22Rv1 (cell line): ENCODE data around the gene OR8J3.
"Not testable (repeated sequence)": the region's sequence is repeated elsewhere in the genome, so short reads cannot be mapped to it uniquely, and the experiment has no call there.

Experiments
- H3K27ac ChIP-seq: fragments of 450-650 bp; 2 replicates; pipeline ENCODE4 v1.5.1; 2017
- ZFX ChIP-seq: fragments of 450-650 bp; IDR thresholded peaks from 2 replicates; pipeline ENCODE4 v1.6.1; 2017; ENCODE audit warnings: antibody characterized with exemption, borderline replicate concordance
- TF ChIP-seq, protein P1 (sequence below): fragments of 450-650 bp; IDR thresholded peaks from 2 replicates; pipeline ENCODE4 v1.5.1; 2017; ENCODE audit warnings: mild to moderate bottlenecking

OR8J3 gene

DNA sequence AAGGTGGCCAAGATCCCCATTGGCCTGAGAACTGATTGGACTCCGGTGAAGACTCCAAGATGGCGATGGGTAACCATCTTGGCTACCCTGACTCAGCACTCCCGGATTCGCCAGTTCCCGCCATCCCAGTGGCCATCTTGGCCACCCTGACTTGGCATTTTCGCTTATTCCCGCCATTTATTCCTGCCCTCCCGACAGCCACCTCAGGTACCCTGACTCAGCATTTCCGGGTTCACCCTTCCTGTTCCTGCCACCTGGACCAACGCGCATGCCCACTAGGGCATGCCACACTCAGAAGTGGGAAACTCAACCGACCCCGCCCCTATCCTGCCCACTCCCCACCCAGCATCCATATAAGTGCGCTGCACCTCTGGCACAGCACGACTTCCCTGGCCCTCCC lies 12.3 kb upstream of the OR8J3 start:
- H3K27ac ChIP-seq: no peak overlapping the region
- TF ChIP-seq, protein P1, sequence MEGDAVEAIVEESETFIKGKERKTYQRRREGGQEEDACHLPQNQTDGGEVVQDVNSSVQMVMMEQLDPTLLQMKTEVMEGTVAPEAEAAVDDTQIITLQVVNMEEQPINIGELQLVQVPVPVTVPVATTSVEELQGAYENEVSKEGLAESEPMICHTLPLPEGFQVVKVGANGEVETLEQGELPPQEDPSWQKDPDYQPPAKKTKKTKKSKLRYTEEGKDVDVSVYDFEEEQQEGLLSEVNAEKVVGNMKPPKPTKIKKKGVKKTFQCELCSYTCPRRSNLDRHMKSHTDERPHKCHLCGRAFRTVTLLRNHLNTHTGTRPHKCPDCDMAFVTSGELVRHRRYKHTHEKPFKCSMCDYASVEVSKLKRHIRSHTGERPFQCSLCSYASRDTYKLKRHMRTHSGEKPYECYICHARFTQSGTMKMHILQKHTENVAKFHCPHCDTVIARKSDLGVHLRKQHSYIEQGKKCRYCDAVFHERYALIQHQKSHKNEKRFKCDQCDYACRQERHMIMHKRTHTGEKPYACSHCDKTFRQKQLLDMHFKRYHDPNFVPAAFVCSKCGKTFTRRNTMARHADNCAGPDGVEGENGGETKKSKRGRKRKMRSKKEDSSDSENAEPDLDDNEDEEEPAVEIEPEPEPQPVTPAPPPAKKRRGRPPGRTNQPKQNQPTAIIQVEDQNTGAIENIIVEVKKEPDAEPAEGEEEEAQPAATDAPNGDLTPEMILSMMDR: no peak
- no peak for TF ChIP-seq ZFX

DNA sequence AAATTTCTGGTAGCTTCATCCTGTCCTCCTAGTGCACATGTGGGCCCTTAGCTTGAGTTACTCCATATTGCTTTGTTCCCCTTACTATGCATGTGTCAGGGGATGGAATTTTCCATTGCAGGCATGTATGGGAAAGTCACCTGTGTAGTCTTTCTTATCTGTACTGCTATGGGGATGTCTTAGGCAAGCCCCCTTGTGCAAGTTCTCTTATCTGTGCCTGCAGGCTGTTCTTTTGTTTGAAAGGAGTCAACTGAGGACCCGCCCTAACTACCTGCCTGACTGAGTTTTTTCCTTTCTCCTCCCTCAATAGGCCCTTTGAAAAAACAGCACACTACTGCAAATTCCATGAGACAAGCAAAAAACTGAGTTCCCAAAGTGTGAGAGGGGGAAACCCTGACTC lies 11.4 kb upstream of the OR8J3 start:
- H3K27ac ChIP-seq: no peak overlapping the region
- TF ChIP-seq, protein P1: no peak
- no peak for TF ChIP-seq ZFX

DNA sequence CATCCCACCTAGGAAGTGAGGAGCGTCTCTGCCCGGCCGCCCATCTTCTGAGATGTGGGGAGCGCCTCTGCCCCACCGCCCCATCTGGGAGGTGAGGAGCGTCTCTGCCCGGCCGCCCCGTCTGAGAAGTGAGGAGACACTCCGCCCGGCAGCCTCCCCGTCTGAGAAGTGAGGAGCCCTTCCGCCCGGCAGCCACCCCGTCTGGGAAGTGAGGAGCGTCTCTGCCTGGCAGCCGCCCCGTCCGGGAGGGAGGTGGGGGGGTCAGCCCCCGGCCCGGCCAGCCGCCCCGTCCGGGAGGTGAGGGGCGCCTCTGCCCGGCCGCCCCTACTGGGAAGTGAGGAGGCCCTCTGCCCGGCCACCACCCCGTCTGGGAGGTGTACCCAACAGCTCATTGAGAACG lies 3.7 kb upstream of the OR8J3 start:
- not testable (repeated sequence) for H3K27ac ChIP-seq

DNA sequence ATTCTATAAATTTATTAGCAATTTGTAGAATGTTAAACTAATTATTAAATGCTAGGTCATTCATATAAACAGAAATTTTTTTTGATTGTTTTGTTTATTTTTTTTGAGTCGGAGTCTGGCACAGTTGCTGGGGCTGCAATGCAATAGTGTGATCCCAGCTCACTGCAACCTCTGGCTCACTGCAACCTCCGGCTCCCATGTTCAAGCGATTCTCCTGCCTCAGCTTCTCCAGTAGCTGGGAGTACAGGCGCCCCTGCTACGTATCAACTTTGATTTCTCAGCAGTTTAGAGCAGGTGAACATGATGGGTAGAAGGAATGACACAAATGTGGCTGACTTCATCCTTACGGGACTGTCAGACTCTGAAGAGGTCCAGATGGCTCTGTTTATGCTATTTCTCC lies 17.9 kb downstream of the OR8J3 start, which contains the start of gene OR8H3:
OR8H3 (plus strand) TSS at position 301 of the 400 bp plus-strand sequence; CDS start at position 301, 0 bp downstream.
- TF ChIP-seq ZFX: no peak
- TF ChIP-seq, protein P1: no peak

DNA sequence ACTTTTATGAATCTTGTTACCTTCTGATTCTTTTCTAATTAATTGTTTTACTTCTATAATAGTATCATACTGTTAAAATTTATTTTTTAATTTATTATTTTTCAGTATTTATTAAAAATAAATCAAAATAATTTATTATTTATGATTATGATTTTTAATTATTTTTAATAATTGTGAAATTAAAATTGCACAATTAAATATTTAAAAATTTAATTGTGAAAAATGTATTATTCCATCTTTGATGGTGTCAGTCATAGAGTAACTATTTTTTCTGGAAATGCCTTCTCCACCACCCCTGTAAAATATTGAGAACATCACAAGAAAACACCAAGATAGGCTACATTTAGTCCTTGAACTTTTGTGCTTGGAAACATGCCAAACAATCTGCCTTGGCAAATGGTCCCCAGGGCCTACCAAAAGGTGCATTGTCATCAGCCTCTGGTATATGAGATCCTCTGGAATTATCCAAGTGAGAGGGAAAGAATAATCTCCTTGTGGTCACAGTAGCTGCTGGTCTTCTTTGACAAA lies 36.7 kb downstream of the OR8J3 start, which contains the start of gene OR8H2:
OR8H2 (plus strand) TSS at position 478 of the 528 bp plus-strand sequence. CDS start 1,356 bp downstream, outside the sequence.
- TF ChIP-seq, protein P1: no peak
- no peak for TF ChIP-seq ZFX
- H3K27ac ChIP-seq: no peak within 1 kb of the TSS

More for the DNA sequence above, 17.9 kb downstream of the OR8J3 start, which contains the start of gene OR8H3:
- H3K27ac ChIP-seq: no peak within 1 kb of the TSS

DNA sequence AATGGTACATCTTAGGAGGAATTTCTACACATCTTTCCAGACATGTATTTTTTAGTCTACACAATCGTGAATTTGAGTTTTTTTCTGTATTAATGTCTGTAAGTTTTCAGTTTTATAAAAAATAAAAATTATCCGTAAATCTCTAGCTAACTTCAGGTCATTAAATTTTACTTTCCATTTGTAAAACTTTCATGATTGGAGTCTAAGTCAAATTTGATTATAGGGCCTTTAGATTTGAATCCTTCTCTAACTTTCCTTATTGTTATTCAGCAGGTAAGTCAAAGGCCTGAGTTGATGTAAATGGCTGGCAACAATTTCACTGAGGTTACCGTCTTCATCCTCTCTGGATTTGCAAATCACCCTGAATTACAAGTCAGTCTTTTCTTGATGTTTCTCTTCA lies 47.0 kb downstream of the OR8J3 start, which contains the start of gene OR8I2:
OR8I2 (plus strand) TSS at position 301 of the 400 bp plus-strand sequence; CDS start at position 301, 0 bp downstream.
- TF ChIP-seq, protein P1: no peak
- TF ChIP-seq ZFX: no peak
- no peak within 1 kb of the TSS for H3K27ac ChIP-seq

DNA sequence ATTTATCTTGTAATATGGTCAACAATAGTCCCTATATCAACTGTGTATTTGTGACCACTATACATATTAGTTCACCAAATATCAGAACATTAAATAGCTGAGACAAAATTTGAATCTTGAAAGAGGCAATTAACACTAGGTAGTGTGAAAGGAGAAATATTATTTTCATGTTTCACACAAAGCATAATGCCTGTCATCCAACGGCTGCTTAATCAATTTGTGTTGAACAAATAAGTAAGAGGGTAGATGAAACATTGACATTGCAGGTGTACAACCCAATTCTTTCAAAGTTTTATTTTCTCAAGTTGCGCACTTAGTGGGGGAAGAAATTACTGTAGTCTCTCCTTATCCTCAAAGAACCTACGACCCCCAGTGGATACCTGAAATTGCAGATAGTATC lies 50.3 kb downstream of the OR8J3 start:
- no peak for TF ChIP-seq ZFX
- TF ChIP-seq, protein P1: no peak
- H3K27ac ChIP-seq: no peak overlapping the region
